PC-9 (cell line): ENCODE measurements around the gene ABCA4. TPM values are rescaled to one million over a fixed set of nuclear protein-coding genes. Genes with fewer than 3 reads are reported as not detected.

Source experiments
- BruUV-seq: library from RNA; stranded (reverse); fragments of 400-500 nt; replicated peaks from 2 replicates; lab custom pipeline; 2021; lab: Mats Ljungman, UMichigan
- CTCF ChIA-PET: fragments of 300-600 bp; sonication (Branson Sonifier 250); formaldehyde crosslinking; loops from one replicate; lab custom pipeline; 2022; ENCODE audit warnings: antibody characterized with exemption; lab: Charles Lee
- POLR2A ChIA-PET: fragments of 300-600 bp; sonication (Branson Sonifier 250); formaldehyde crosslinking; loops from one replicate; lab custom pipeline; 2022; ENCODE audit warnings: antibody characterized with exemption; ENCODE audit not compliant: unreplicated experiment; lab: Charles Lee
- DNase-seq, 2 experiments: peaks; one replicate each; pipeline versions ENCODE4 v3.0.0 to v3.0.0-alpha.2; 2015 to 2022; ENCODE audit warnings: mixed read lengths in 1 of 2
- H2AFZ ChIP-seq: fragments of 200-600 bp; sonication (generic); 2 replicates; pipeline ENCODE4 v1.8.1; 2017; ENCODE audit warnings: antibody characterized with exemption
- H3F3A ChIP-seq: fragments of 200-600 bp; sonication (generic); 2 replicates; pipeline ENCODE4 v1.8.1; 2017; ENCODE audit warnings: antibody characterized with exemption, mild to moderate bottlenecking, low read depth; ENCODE audit not compliant: insufficient read depth
- H3K27ac ChIP-seq: fragments of 200-600 bp; sonication (generic); 2 replicates; pipeline ENCODE4 v1.6.1; 2016; ENCODE audit warnings: mixed run types
- H3K27me3 ChIP-seq: fragments of 200-600 bp; sonication (generic); 2 replicates; pipeline ENCODE4 v1.6.1; 2016; ENCODE audit warnings: low read depth, mixed run types; ENCODE audit not compliant: insufficient read depth
- H3K36me3 ChIP-seq: fragments of 200-600 bp; sonication (generic); 2 replicates; pipeline ENCODE4 v1.6.1; 2016; ENCODE audit warnings: low read depth, mixed run types
- H3K4me1 ChIP-seq: fragments of 200-600 bp; sonication (generic); replicated peaks from 2 replicates; pipeline ENCODE4 v1.6.1; 2016; ENCODE audit warnings: mixed run types; ENCODE audit not compliant: insufficient read depth
- H3K4me2 ChIP-seq: fragments of 200-600 bp; sonication (generic); 2 replicates; pipeline ENCODE4 v1.6.1; 2017; ENCODE audit warnings: mixed run types
- H3K4me3 ChIP-seq: fragments of 200-600 bp; sonication (generic); 2 replicates; pipeline ENCODE4 v1.6.1; 2016; ENCODE audit warnings: mixed run types
- H3K79me2 ChIP-seq: fragments of 200-600 bp; sonication (generic); 2 replicates; pipeline ENCODE4 v1.6.1; 2017; ENCODE audit warnings: low read depth, mixed run types
- H3K9me2 ChIP-seq: fragments of 200-600 bp; sonication (generic); 2 replicates; pipeline ENCODE4 v1.8.1; 2017; ENCODE audit warnings: mild to moderate bottlenecking; ENCODE audit not compliant: insufficient read depth
- H3K9me3 ChIP-seq: fragments of 200-600 bp; sonication (generic); 2 replicates; pipeline ENCODE4 v1.8.1; 2016; ENCODE audit warnings: low read depth; ENCODE audit not compliant: insufficient read depth
- H4K20me1 ChIP-seq: fragments of 200-600 bp; sonication (generic); 2 replicates; pipeline ENCODE4 v1.8.1; 2017; ENCODE audit not compliant: insufficient read depth
- EZH2 ChIP-seq: fragments of 200-600 bp; sonication (generic); IDR thresholded peaks from 2 replicates; pipeline ENCODE4 v1.8.0; 2017; ENCODE audit warnings: antibody characterized with exemption, low read depth
- intact Hi-C: fragments of 100-400 bp; cut with micrococcal nuclease; formaldehyde crosslinking; loops from one replicate; pipeline ENCODE4 v1.10.0; 2022; ENCODE audit not compliant: unreplicated experiment
- total RNA-seq: library from RNA; stranded (reverse); gene quantifications from 2 replicates; pipeline ENCODE4 v1.2.3, GENCODE V29; 2021
- TF ChIP-seq, protein P1 (sequence below): fragments of 200-600 bp; sonication (generic); conservative IDR thresholded peaks from 2 replicates; pipeline ENCODE4 v1.6.1; 2017; ENCODE audit warnings: mixed run types, antibody characterized with exemption, mild to moderate bottlenecking, moderate library complexity

Gene ABCA4
- total RNA-seq, 1 experiment from 2014 or later, result 20.8 TPM

DNA sequence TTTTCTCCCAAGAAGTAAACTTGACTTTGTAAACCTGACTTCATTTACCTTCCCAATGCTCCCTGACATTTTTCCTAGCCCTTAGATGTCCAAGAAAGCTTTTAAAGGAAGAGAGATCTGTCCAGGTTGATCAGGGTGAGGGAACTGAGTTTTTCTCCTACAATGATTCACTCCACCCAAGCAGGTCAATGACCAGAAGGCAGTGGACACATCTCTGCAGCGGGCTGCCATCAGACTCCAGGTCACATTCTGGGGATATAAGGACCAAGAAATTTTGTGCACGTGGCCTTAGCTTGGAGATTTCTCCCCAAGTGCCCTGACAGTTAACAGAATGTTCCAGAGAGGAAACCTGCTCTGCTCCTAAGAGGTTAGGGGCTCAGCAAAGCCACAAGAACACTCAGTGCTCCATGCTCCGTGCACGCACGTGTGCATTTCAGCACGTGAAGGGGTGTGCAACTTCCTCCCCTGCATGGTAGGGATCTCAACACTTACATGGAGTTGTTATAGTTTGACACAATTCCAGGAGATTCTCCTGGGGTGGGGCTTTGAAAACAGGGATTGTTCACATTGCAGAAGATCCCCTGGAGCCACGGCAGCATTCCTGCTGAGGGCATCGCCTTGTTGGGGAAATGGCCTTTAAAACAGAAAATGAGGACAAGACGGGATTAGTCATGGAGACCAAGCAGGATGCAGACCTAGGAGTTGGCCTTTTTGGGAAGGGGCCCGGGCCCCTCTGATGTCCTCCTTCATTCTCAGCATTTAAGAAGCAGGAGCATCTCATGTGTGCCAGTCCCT is 9.8 kb downstream of the ABCA4 start:
- Histone ChIP-seq H3K36me3 (no peaks in the 10 kb centered on the region), H2AFZ (no peak overlapping the region), H3F3A (no peaks in the 10 kb centered on the region), H3K9me2 (no peaks in the 10 kb centered on the region), H3K79me2 (no peaks in the 10 kb centered on the region), H3K9me3 (no peaks in the 10 kb centered on the region), H4K20me1 (no peaks in the 10 kb centered on the region), H3K4me2 (no peak overlapping the region), H3K4me1 (peaks cover 18% of the 10 kb centered on the region), H3K4me3 (no peak overlapping the region), H3K27ac (no peak overlapping the region), H3K27me3 (no peaks in the 10 kb centered on the region)
- POLR2A ChIA-PET, result no interaction called here
- BruUV-seq, result no TSS peak
- TF ChIP-seq, protein P1, sequence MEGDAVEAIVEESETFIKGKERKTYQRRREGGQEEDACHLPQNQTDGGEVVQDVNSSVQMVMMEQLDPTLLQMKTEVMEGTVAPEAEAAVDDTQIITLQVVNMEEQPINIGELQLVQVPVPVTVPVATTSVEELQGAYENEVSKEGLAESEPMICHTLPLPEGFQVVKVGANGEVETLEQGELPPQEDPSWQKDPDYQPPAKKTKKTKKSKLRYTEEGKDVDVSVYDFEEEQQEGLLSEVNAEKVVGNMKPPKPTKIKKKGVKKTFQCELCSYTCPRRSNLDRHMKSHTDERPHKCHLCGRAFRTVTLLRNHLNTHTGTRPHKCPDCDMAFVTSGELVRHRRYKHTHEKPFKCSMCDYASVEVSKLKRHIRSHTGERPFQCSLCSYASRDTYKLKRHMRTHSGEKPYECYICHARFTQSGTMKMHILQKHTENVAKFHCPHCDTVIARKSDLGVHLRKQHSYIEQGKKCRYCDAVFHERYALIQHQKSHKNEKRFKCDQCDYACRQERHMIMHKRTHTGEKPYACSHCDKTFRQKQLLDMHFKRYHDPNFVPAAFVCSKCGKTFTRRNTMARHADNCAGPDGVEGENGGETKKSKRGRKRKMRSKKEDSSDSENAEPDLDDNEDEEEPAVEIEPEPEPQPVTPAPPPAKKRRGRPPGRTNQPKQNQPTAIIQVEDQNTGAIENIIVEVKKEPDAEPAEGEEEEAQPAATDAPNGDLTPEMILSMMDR, result no peak
- no peak for TF ChIP-seq EZH2
- CTCF ChIA-PET, result no interaction called here
- DNase-seq, result no peak
- intact Hi-C loops, result no loop called here

DNA sequence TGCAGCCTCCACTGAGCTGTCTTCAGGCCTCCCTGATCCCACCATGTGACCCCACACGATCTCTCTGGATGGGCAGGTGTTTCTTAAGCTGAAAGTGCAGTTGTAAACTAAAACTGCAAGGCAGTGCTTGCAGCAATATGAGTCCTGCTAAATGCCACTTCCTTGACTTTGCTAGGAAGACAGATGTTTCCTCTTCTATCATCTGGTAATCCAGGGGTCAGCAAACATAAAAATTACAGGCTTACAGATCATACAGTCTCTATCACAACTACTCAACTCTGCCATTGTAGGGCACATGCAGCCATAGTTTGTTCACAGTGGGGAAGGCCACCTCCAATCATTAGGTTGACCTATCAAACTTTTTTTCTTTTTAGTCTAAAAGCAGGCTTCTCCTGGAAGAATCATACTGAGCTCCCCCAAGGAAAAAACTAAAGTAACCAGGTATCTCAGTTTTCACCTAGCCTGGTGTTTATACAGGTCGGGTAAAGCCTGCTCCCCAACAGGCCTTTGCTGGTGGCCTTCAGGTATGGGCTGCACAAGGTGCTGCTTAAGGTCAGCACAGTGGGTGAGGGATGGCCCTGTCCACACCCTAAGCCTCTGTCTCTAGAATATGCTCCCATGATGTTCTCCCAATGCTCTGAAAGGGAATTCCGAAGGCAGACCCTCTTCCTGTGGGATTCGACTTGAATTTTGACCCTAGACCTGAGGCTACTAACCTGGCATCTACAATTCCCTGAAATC is 10.8 kb downstream of the ABCA4 start:
- BruUV-seq, result no TSS peak

DNA sequence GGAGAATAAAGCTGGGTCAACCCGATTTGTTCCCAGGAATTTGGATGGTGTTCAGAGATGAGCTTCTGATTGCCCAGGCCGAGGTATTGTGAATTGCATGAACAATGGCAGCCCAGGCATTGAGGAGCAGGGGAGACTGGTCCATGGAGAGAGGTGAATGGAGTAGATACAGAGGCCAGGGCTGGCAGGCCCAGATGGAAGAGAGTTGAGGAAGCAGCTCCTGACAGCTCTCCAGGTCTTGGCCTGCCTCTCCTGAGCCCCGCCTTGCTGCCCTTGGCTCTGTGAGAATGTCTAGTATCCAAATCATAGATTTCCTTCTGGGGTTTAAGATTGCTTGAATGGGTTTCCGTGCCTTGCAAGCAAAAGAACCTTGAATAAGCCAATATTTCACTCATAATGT is 11.5 kb downstream of the ABCA4 start:
- CTCF ChIA-PET, result interaction anchor here (0.5 to 0.7 kb wide), 2 partner anchors 11 to 121 kb away, joined by 3 to 5 read pairs; no protein-coding TSS in a partner anchor
- peaks cover 28% of the 10 kb centered on the region for H3K4me1 ChIP-seq
- POLR2A ChIA-PET, result no interaction called here
- H3K27me3 ChIP-seq, result no peaks in the 10 kb centered on the region
- H3K79me2 ChIP-seq, result no peaks in the 10 kb centered on the region
- no peaks in the 10 kb centered on the region for H3K9me2 ChIP-seq
- no peak overlapping the region for H3K27ac ChIP-seq
- no peak overlapping the region for H3K4me3 ChIP-seq
- TF ChIP-seq, protein P1, result no peak
- TF ChIP-seq EZH2, result no peak
- no peak overlapping the region for H2AFZ ChIP-seq
- peaks cover 4% of the 10 kb centered on the region; the same call in 1 of the 2 replicates for H3F3A ChIP-seq
- no peak overlapping the region for H3K4me2 ChIP-seq
- intact Hi-C loops, result no loop called here
- H4K20me1 ChIP-seq, result no peaks in the 10 kb centered on the region
- no peak for DNase-seq
- no TSS peak for BruUV-seq
- H3K36me3 ChIP-seq, result no peaks in the 10 kb centered on the region
- no peaks in the 10 kb centered on the region for H3K9me3 ChIP-seq

More for the DNA sequence above, 10.8 kb downstream of the ABCA4 start:
- TF ChIP-seq, protein P1, result no peak
- no peak for TF ChIP-seq EZH2
- Histone ChIP-seq H3K79me2 (no peaks in the 10 kb centered on the region), H3K4me1 (peaks cover 21% of the 10 kb centered on the region), H3F3A (peaks cover 1% of the 10 kb centered on the region; the same call in 1 of the 2 replicates), H4K20me1 (no peaks in the 10 kb centered on the region), H3K4me3 (no peak overlapping the region), H3K27ac (no peak overlapping the region), H3K4me2 (no peak overlapping the region), H3K27me3 (no peaks in the 10 kb centered on the region), H3K36me3 (no peaks in the 10 kb centered on the region), H3K9me3 (no peaks in the 10 kb centered on the region), H2AFZ (no peak overlapping the region), H3K9me2 (no peaks in the 10 kb centered on the region)
- intact Hi-C loops, result no loop called here
- ChIA-PET CTCF (interaction anchor here (0.7 kb wide), 1 partner anchor 10 kb away, joined by 3 read pairs; no protein-coding TSS in a partner anchor), POLR2A (no interaction called here)
- DNase-seq, result no peak
